SH-SY5Y (cell line): ENCODE measurements around the gene BUB3.

ENCODE experiments used
- GATA2 ChIP-seq: IDR thresholded peaks from 2 replicates; pipeline ENCODE4 v1.6.1; 2011; ENCODE audit warnings: mild to moderate bottlenecking, low read depth, low read length
- GATA3 ChIP-seq: IDR thresholded peaks from 2 replicates; pipeline ENCODE4 v1.6.1; 2011; ENCODE audit warnings: low read depth, mild to moderate bottlenecking, low read length, moderate library complexity

DNA sequence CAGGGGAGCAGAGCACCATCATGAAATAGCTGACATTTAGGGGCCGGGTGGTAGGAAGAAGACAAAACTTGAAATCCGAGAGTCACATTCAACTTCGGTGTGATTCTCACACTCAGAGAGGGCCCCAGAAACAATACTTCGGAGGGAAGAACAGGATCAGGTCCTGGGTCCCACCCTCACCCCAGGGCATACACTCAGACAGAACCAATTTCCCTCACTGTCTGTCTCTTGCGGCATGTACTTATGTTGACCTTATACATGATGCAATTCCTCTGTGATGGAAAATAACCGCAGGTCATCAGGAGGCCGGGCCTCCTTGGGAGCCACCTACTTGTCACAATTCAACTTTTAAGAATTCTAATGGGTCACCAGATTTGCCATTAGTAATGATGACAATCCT lies 44.7 kb upstream of the BUB3 start:
- TF ChIP-seq GATA2 (no peak), GATA3 (no peak)
